RPMI7951 (cell line): ENCODE data around the gene ANTKMT. TPM values are rescaled to one million over a fixed set of nuclear protein-coding genes. Genes with fewer than 3 reads are reported as not detected.

Experiments
- DNase-seq: peaks from one replicate; pipeline ENCODE4 v3.0.0-alpha.2; 2012; ENCODE audit warnings: low read depth
- total RNA-seq: library from RNA; depleted of rRNA; stranded (reverse); fragments of >200 nt; shearing (Covaris generic); gene quantifications from 2 replicates; pipeline ENCODE4 v1.2.3, GENCODE V29; 2014

ANTKMT gene
- total RNA-seq, 1 experiment from 2014 or later, result 18.0 TPM

- no peak for DNase-seq
Observed at GRCh38 chr16:698911-699671, 21.9 kb upstream of the ANTKMT start.

GRCh38 chr16:700684-701584 lies 20.0 kb upstream of the ANTKMT start:
- DNase-seq, result no peak

- no peak for DNase-seq
Observed at GRCh38 chr16:702341-702740, 18.6 kb upstream of the ANTKMT start.

- DNase-seq, result no peak
Observed at GRCh38 chr16:703406-703805, 17.5 kb upstream of the ANTKMT start.

DNA sequence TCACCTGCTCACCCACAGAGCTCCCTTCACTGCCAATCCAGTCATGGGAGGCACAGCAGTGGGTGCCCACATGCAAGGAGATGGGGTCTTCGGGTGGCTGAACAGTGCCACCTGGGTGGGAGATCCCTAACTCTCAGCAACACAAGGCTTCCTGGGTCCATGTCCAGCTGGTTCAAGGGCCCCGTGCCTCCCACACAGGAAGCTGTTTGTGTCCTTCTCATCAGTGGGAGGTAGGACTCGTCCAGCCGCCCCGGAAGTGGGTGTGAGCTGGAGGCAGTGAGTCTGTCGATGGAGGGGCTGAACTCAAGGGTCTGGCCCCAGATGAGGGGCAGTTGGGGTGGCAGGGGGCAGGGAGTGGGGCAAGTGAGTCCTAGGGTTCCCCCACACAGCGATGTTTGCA lies 16.9 kb upstream of the ANTKMT start:
- no peak for DNase-seq

GRCh38 chr16:704552-705380 lies 16.2 kb upstream of the ANTKMT start:
- no peak for DNase-seq

- DNase-seq, result no peak
Observed at GRCh38 chr16:705431-706188, 15.3 kb upstream of the ANTKMT start, which contains the start of gene FBXL16. Gene FBXL16, minus strand, starts transcription at chr16:705801. Its CDS starts 8,396 bp downstream, at chr16:697405.

DNA sequence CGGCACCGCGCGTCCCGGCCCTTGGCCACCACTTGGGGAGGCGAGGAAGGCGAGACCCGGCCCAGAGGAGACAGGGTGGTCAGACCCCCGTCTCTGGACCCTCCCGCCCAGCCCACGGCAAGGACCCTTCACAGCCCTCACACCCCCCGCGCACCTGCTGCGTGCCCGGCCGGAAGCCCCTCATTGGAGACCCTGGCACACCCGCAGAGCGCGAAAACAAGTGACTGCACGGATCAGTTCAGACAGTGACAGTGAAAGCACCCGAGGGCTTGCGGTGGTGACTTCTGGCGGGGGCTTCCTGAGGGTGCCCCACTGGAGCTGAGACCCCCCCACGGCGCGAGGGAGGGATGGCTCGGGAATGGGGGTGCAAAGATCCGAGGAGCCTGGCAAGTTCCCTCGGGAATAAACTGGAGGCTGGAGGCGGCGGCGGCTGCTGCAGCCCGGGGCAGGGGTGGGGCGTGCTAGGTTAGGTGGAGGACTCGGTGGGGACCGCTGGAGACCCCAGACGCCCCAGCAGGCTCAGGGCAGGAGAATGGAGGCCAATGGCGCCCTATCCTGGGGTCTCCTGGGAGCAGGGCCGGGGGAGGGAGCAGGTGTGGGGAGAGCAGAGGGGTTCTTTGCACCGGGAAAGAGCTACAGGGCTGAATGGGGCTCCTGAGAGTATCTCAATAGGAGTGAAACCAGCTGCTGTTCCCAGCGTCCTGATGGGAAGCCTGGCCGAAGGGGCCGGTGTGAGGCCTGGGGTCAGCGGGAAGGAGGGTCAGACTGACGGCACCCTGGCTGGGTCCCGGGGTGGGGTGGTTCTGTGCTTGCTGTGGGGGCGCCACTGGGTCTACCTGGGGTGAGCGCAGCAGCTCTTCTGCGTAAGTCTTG lies 14.5 kb upstream of the ANTKMT start:
- DNase-seq, result no peak

GRCh38 chr16:707062-707538 lies 13.8 kb upstream of the ANTKMT start:
- no peak for DNase-seq

DNA sequence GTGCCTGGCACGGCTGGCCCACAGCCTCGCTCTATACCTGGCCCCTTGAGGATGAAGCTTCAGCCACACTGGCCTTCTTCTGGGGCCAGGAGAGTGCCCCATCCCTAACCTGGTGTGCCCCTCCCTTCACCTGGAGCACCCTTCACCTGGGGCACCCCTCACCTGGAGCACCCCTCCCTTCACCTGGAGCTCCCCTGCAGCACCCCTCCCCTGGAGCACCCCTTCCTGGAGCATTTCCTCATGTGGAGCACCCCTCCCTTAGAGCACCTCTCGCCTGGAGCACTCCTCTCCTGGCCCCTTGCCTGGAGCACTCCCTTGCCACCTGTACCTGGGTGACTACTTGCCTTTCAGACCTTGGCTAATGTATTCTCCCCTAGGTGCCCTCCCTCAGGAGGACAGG lies 12.9 kb upstream of the ANTKMT start:
- DNase-seq, result no peak

- no peak for DNase-seq
Observed at GRCh38 chr16:708959-709358, 12.0 kb upstream of the ANTKMT start.

- peak; percentile 85 for DNase-seq
Observed at GRCh38 chr16:709566-710499, 11.1 kb upstream of the ANTKMT start.

- no peak for DNase-seq
Observed at GRCh38 chr16:710500-711075, 10.4 kb upstream of the ANTKMT start.

GRCh38 chr16:711084-711483 lies 9.9 kb upstream of the ANTKMT start:
- no peak for DNase-seq

DNA sequence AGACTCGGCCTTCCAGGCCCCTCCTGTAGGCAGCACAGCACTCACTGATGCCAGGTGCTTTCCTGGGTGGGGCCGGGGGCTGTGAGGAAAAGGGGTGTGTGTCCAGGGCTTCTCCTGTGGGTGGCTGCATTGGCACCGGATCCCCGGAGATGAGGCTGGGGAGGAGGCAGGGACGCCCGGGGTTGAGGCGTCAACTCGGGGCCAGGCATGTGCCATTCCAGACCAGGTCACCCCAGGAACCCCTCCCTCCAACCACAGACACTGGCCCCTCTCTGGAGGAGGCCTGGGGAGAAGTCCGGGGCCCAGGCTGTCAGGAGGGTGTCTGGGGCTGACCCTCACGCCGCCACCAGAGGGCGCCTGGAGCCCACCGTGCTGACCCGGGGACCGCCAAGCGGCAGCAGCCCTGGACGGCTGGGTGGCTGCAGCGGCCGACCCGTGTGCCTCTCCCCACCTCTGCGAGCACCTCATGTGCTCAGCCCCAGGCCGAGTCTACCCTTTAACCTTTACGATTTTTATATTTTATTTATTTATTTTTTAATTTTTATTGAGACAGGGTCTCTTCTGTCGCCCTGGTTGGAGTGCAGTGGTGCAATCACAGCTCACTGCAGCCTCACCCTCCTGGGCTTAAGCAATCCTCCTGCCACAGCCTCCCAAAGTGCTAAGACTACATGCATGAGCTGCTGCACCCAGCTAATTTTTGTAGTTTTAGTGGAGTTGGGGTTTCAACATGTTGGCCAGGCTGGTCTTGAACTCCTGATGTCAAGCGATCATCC lies 9.2 kb upstream of the ANTKMT start:
- DNase-seq, result peak; percentile 61

DNA sequence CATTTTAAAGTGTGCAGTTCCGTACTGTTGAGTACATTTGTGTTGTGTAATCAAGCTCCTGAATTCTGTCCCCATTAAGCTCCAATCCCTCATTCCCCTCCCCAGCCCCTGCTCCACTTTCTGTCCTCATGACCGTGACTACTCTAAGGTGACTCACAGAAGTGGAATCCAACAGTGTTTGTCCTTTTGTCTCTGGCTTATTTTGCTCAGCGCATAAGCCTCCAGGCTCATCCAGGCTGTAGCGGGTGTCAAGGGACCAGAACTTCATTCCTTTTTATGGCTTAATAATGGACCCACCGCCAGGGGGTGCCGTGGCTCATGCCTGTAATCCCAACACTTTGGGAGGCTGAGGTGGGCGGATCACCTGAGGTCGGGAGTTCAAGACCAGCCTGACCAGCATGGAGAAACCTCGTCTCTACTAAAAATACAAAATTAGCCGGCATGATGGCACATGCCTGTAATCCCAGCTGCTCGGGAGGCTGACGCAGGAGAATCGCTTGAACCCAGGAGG lies 8.2 kb upstream of the ANTKMT start:
- peak; percentile 92 for DNase-seq

GRCh38 chr16:714079-714478 lies 6.9 kb upstream of the ANTKMT start:
- peak; percentile 72 for DNase-seq
